Activated naive CD8-positive, alpha-beta T cell treated with anti-CD3 and anti-CD28 coated beads, Interleukin-2, amount 50 U/mL, for 24 hours (primary cell): Measurements from ENCODE around the gene CCDC27.
"Not testable (repeated sequence)": the region's sequence is repeated elsewhere in the genome, so short reads cannot be mapped to it uniquely, and the experiment has no call there.

Source experiments
- ATAC-seq: fragments of 150-1000 bp; cut with Tn5 transposase; one replicate; pipeline ENCODE4 v1.10.0; 2021
- DNase-seq: peaks from one replicate; pipeline ENCODE4 v3.0.0; 2021
- H3K27ac Mint-ChIP-seq: one replicate; pipeline ENCODE4 v1.8.0; 2021; ENCODE audit warnings: mild to moderate bottlenecking, mixed read lengths
- H3K27me3 Mint-ChIP-seq: one replicate; pipeline ENCODE4 v1.8.0; 2021; ENCODE audit warnings: mixed read lengths
- H3K36me3 Mint-ChIP-seq: one replicate; pipeline ENCODE4 v1.8.0; 2021; ENCODE audit warnings: low read depth, mixed read lengths
- H3K4me1 Mint-ChIP-seq: one replicate; pipeline ENCODE4 v1.8.0; 2021; ENCODE audit warnings: mixed read lengths
- H3K4me3 Mint-ChIP-seq: one replicate; pipeline ENCODE4 v1.8.0; 2021; ENCODE audit warnings: mild to moderate bottlenecking, moderate library complexity, mixed read lengths
- H3K9me3 Mint-ChIP-seq: one replicate; pipeline ENCODE4 v1.8.0; 2021; ENCODE audit warnings: mixed read lengths

The CCDC27 gene

GRCh38 chr1:3740752-3741151, 11.5 kb upstream of the CCDC27 start:
- Mint-ChIP-seq H3K4me3 (no peak overlapping the region), H3K4me1 (peaks cover 8% of the 10 kb centered on the region), H3K9me3 (no peaks in the 10 kb centered on the region), H3K27ac (no peak overlapping the region), H3K27me3 (no peaks in the 10 kb centered on the region), H3K36me3 (peaks cover 5% of the 10 kb centered on the region)
- DNase-seq (no peak), ATAC-seq (no peak)

- no peak for DNase-seq
- Mint-ChIP-seq H3K4me3 (no peak overlapping the region), H3K4me1 (peaks cover 17% of the 10 kb centered on the region), H3K9me3 (no peaks in the 10 kb centered on the region), H3K27ac (no peak overlapping the region), H3K36me3 (peaks cover 5% of the 10 kb centered on the region), H3K27me3 (no peaks in the 10 kb centered on the region)
- ATAC-seq: no peak
Measured at GRCh38 chr1:3741566-3742438, 10.4 kb upstream of the CCDC27 start.

GRCh38 chr1:3742439-3743298, 9.6 kb upstream of the CCDC27 start:
- DNase-seq (no peak), ATAC-seq (no peak)
- peaks cover 5% of the 10 kb centered on the region for H3K36me3 Mint-ChIP-seq
- no peaks in the 10 kb centered on the region for H3K9me3 Mint-ChIP-seq
- peak overlapping the region; percentile 19 for H3K27ac Mint-ChIP-seq
- no peak overlapping the region for H3K4me3 Mint-ChIP-seq
- peaks cover 18% of the 10 kb centered on the region for H3K4me1 Mint-ChIP-seq
- no peaks in the 10 kb centered on the region for H3K27me3 Mint-ChIP-seq

- H3K27me3 Mint-ChIP-seq: no peaks in the 10 kb centered on the region
- DNase-seq (no peak), ATAC-seq (no peak)
- peaks cover 22% of the 10 kb centered on the region for H3K4me1 Mint-ChIP-seq
- H3K27ac Mint-ChIP-seq: peak overlapping the region; percentile 19
- H3K36me3 Mint-ChIP-seq: peaks cover 5% of the 10 kb centered on the region
- no peak overlapping the region for H3K4me3 Mint-ChIP-seq
- H3K9me3 Mint-ChIP-seq: no peaks in the 10 kb centered on the region
Measured at GRCh38 chr1:3743421-3743820, 8.8 kb upstream of the CCDC27 start.

GRCh38 chr1:3743826-3744225, 8.4 kb upstream of the CCDC27 start:
- no peak for DNase-seq
- no peak overlapping the region for H3K4me3 Mint-ChIP-seq

GRCh38 chr1:3744646-3745045, 7.6 kb upstream of the CCDC27 start:
- H3K4me1 Mint-ChIP-seq: peaks cover 22% of the 10 kb centered on the region
- ATAC-seq (no peak), DNase-seq (no peak)
- H3K9me3 Mint-ChIP-seq: no peaks in the 10 kb centered on the region
- H3K27me3 Mint-ChIP-seq: no peaks in the 10 kb centered on the region
- H3K4me3 Mint-ChIP-seq: no peak overlapping the region
- H3K27ac Mint-ChIP-seq: no peak overlapping the region
- peaks cover 5% of the 10 kb centered on the region for H3K36me3 Mint-ChIP-seq

More at GRCh38 chr1:3743826-3744225, 8.4 kb upstream of the CCDC27 start:
- no peaks in the 10 kb centered on the region for H3K9me3 Mint-ChIP-seq
- peaks cover 5% of the 10 kb centered on the region for H3K36me3 Mint-ChIP-seq
- no peak for ATAC-seq
- H3K27me3 Mint-ChIP-seq: no peaks in the 10 kb centered on the region
- H3K4me1 Mint-ChIP-seq: peaks cover 22% of the 10 kb centered on the region
- no peak overlapping the region for H3K27ac Mint-ChIP-seq

GRCh38 chr1:3745071-3745470, 7.2 kb upstream of the CCDC27 start:
- Mint-ChIP-seq H3K4me3 (no peak overlapping the region), H3K9me3 (no peaks in the 10 kb centered on the region), H3K4me1 (peaks cover 22% of the 10 kb centered on the region), H3K27me3 (no peaks in the 10 kb centered on the region), H3K27ac (no peak overlapping the region), H3K36me3 (peaks cover 5% of the 10 kb centered on the region)
- DNase-seq: no peak
- ATAC-seq: no peak

- Mint-ChIP-seq H3K27me3 (no peaks in the 10 kb centered on the region), H3K36me3 (peaks cover 5% of the 10 kb centered on the region), H3K4me1 (peaks cover 22% of the 10 kb centered on the region), H3K27ac (peak overlapping the region; percentile 77), H3K4me3 (peak overlapping the region; percentile 83), H3K9me3 (no peaks in the 10 kb centered on the region)
- DNase-seq (no peak), ATAC-seq (no peak)
Measured at GRCh38 chr1:3745590-3746381, 6.5 kb upstream of the CCDC27 start.

- no peak for ATAC-seq
- Mint-ChIP-seq H3K27me3 (no peaks in the 10 kb centered on the region), H3K4me1 (peaks cover 22% of the 10 kb centered on the region), H3K4me3 (peak overlapping the region; percentile 83), H3K36me3 (peaks cover 4% of the 10 kb centered on the region), H3K27ac (peak overlapping the region; percentile 77), H3K9me3 (no peaks in the 10 kb centered on the region)
- no peak for DNase-seq
Measured at GRCh38 chr1:3746389-3746829, 5.8 kb upstream of the CCDC27 start.

- peak overlapping the region; percentile 77 for H3K27ac Mint-ChIP-seq
Measured at GRCh38 chr1:3746830-3747521, 5.3 kb upstream of the CCDC27 start.

GRCh38 chr1:3747522-3747848, 4.8 kb upstream of the CCDC27 start:
- Mint-ChIP-seq H3K4me3 (peak overlapping the region; percentile 83), H3K27me3 (no peaks in the 10 kb centered on the region), H3K9me3 (no peaks in the 10 kb centered on the region), H3K4me1 (peaks cover 22% of the 10 kb centered on the region), H3K36me3 (peaks cover 2% of the 10 kb centered on the region), H3K27ac (no peak overlapping the region)
- DNase-seq (no peak), ATAC-seq (no peak)

More at GRCh38 chr1:3746830-3747521, 5.3 kb upstream of the CCDC27 start:
- peaks cover 22% of the 10 kb centered on the region for H3K4me1 Mint-ChIP-seq
- DNase-seq (peak; percentile 90), ATAC-seq (peak; percentile 94)
- peaks cover 2% of the 10 kb centered on the region for H3K36me3 Mint-ChIP-seq
- H3K9me3 Mint-ChIP-seq: no peaks in the 10 kb centered on the region
- H3K4me3 Mint-ChIP-seq: peak overlapping the region; percentile 83
- H3K27me3 Mint-ChIP-seq: no peaks in the 10 kb centered on the region

- no peak overlapping the region for H3K27ac Mint-ChIP-seq
- H3K4me3 Mint-ChIP-seq: peak overlapping the region; percentile 83
- ATAC-seq: no peak
- DNase-seq: no peak
- no peaks in the 10 kb centered on the region for H3K9me3 Mint-ChIP-seq
- H3K36me3 Mint-ChIP-seq: peaks cover 2% of the 10 kb centered on the region
- H3K4me1 Mint-ChIP-seq: peaks cover 22% of the 10 kb centered on the region
- no peaks in the 10 kb centered on the region for H3K27me3 Mint-ChIP-seq
Measured at GRCh38 chr1:3747903-3748302, 4.3 kb upstream of the CCDC27 start.

- H3K27me3 Mint-ChIP-seq, ATAC-seq, H3K9me3 Mint-ChIP-seq, DNase-seq, H3K36me3 Mint-ChIP-seq: not testable (repeated sequence)
- Mint-ChIP-seq H3K27ac (peak overlapping the region; percentile 39), H3K4me1 (peaks cover 22% of the 10 kb centered on the region), H3K4me3 (peak overlapping the region; percentile 83)
Measured at GRCh38 chr1:3748316-3748900, 3.8 kb upstream of the CCDC27 start.
